A673 (cell line): ENCODE data around the gene AGAP1. TPM values are rescaled to one million over a fixed set of nuclear protein-coding genes. Genes with fewer than 3 reads are reported as not detected.

ENCODE experiments used
- BruUV-seq: library from RNA; stranded (reverse); fragments of 400-500 nt; replicated peaks from 2 replicates; lab custom pipeline; 2021; lab: Mats Ljungman, UMichigan
- CTCF ChIA-PET: fragments of 300-600 bp; sonication (Branson Sonifier 250); formaldehyde crosslinking; loops from one replicate; lab custom pipeline; 2022; ENCODE audit warnings: antibody characterized with exemption; lab: Charles Lee
- POLR2A ChIA-PET: fragments of 300-600 bp; sonication (Branson Sonifier 250); formaldehyde crosslinking; loops from one replicate; lab custom pipeline; 2022; ENCODE audit warnings: antibody characterized with exemption; ENCODE audit not compliant: low non-redundant PET; lab: Charles Lee
- DNase-seq: peaks from one replicate; pipeline ENCODE4 v3.0.0-alpha.2; 2015; ENCODE audit warnings: low spot score
- H3K27ac ChIP-seq: fragments of 200-600 bp; sonication (generic); 2 replicates; pipeline ENCODE4 v1.5.1; 2016; ENCODE audit warnings: mixed run types, low read depth, mild to moderate bottlenecking, mixed read lengths, antibody characterized with exemption, low read length; ENCODE audit not compliant: poor library complexity, severe bottlenecking
- H3K27me3 ChIP-seq: fragments of 200-600 bp; sonication (generic); replicated peaks from 2 replicates; pipeline ENCODE4 v1.6.1; 2017; ENCODE audit warnings: mixed run types, low read depth, mild to moderate bottlenecking, mixed read lengths, antibody characterized with exemption, low read length; ENCODE audit not compliant: insufficient read depth, poor library complexity
- H3K36me3 ChIP-seq: fragments of 200-600 bp; sonication (generic); 2 replicates; pipeline ENCODE4 v1.6.1; 2016; ENCODE audit warnings: mixed run types, mild to moderate bottlenecking, mixed read lengths, antibody characterized with exemption, low read length; ENCODE audit not compliant: insufficient read depth, poor library complexity, severe bottlenecking
- H3K4me1 ChIP-seq: fragments of 200-600 bp; sonication (generic); 2 replicates; pipeline ENCODE4 v1.6.1; 2017; ENCODE audit warnings: mixed run types, mild to moderate bottlenecking, mixed read lengths, antibody characterized with exemption, low read length; ENCODE audit not compliant: insufficient read depth, poor library complexity, severe bottlenecking
- H3K4me3 ChIP-seq: fragments of 200-600 bp; sonication (generic); 2 replicates; pipeline ENCODE4 v1.5.1; 2016; ENCODE audit warnings: low read depth, mixed run types, mild to moderate bottlenecking, mixed read lengths, low read length; ENCODE audit not compliant: poor library complexity, severe bottlenecking
- H3K9me3 ChIP-seq: fragments of 200-600 bp; sonication (generic); 2 replicates; pipeline ENCODE4 v1.6.1; 2016; ENCODE audit warnings: mixed run types, low read depth, mild to moderate bottlenecking, mixed read lengths, antibody characterized with exemption, low read length; ENCODE audit not compliant: poor library complexity, severe bottlenecking
- CTCF ChIP-seq: fragments of 300-800, 200-600 bp; sonication (generic); conservative IDR thresholded peaks from 2 replicates; pipeline ENCODE4 v1.5.1; 2017; ENCODE audit warnings: low read depth, mild to moderate bottlenecking, antibody characterized with exemption, low read length, moderate library complexity, mixed read lengths
- EZH2 ChIP-seq: fragments of 200-600 bp; sonication (generic); IDR thresholded peaks from 2 replicates; pipeline ENCODE4 v1.6.1; 2017; ENCODE audit warnings: borderline replicate concordance, low read depth, mild to moderate bottlenecking, mixed read lengths, antibody characterized with exemption, low read length; ENCODE audit not compliant: poor library complexity, severe bottlenecking
- intact Hi-C: fragments of 100-400 bp; cut with micrococcal nuclease; formaldehyde crosslinking; loops from one replicate; pipeline ENCODE4 v1.10.0; 2022; ENCODE audit not compliant: unreplicated experiment
- total RNA-seq: library from RNA; stranded (reverse); gene quantifications from 2 replicates; pipeline ENCODE4 v1.2.3, GENCODE V29; 2021

AGAP1 gene
- total RNA-seq, 1 experiment from 2014 or later = 25.3 TPM

- H3K4me1 ChIP-seq = no peaks in the 10 kb centered on the region
- BruUV-seq = no TSS peak
- H3K4me3 ChIP-seq = no peak overlapping the region
- ChIA-PET CTCF (no interaction called here), POLR2A (no interaction called here)
- H3K27ac ChIP-seq = no peak overlapping the region
- H3K27me3 ChIP-seq = no peaks in the 10 kb centered on the region
- DNase-seq = no peak
- intact Hi-C loops = no loop called here
- no peaks in the 10 kb centered on the region for H3K9me3 ChIP-seq
- TF ChIP-seq CTCF = no peak
- no peak for TF ChIP-seq EZH2
- H3K36me3 ChIP-seq = no peaks in the 10 kb centered on the region
Measured at GRCh38 chr2:236103981-236104380, 610.1 kb downstream of the AGAP1 start.

- no peaks in the 10 kb centered on the region for H3K36me3 ChIP-seq
- DNase-seq = no peak
- no peak overlapping the region for H3K4me3 ChIP-seq
- no peaks in the 10 kb centered on the region for H3K27me3 ChIP-seq
- no peak overlapping the region for H3K27ac ChIP-seq
- CTCF ChIA-PET = no interaction called here
- intact Hi-C loops = no loop called here
- BruUV-seq = no TSS peak
- TF ChIP-seq EZH2 (no peak), CTCF (no peak)
- no peaks in the 10 kb centered on the region for H3K9me3 ChIP-seq
- no peaks in the 10 kb centered on the region for H3K4me1 ChIP-seq
- POLR2A ChIA-PET = no interaction called here
Measured at GRCh38 chr2:236105955-236106607, 612.2 kb downstream of the AGAP1 start.

- H3K9me3 ChIP-seq = no peaks in the 10 kb centered on the region
- no peak overlapping the region for H3K27ac ChIP-seq
- CTCF ChIA-PET = no interaction called here
- H3K36me3 ChIP-seq = no peaks in the 10 kb centered on the region
- H3K4me3 ChIP-seq = no peak overlapping the region
- POLR2A ChIA-PET = no interaction called here
- intact Hi-C loops = no loop called here
- H3K27me3 ChIP-seq = no peaks in the 10 kb centered on the region
- no peak for DNase-seq
- no TSS peak for BruUV-seq
- no peaks in the 10 kb centered on the region for H3K4me1 ChIP-seq
- TF ChIP-seq CTCF (no peak), EZH2 (no peak)
Measured at GRCh38 chr2:236106761-236107160, 612.9 kb downstream of the AGAP1 start.
